ENCODE results near the gene RNF8. TPM values are rescaled to one million over a fixed set of nuclear protein-coding genes. Genes with fewer than 3 reads are reported as not detected.
A peak's percentile ranks its signal among the peaks of the same experiment; 100 is the strongest.

Gene RNF8
- total and polyA plus RNA-seq, 9 of the 15 experiments (the other 6 are each of a cell fraction or from before 2014, with no cell fraction given): 10.6 to 47.0 (median 37.5) TPM

DNA sequence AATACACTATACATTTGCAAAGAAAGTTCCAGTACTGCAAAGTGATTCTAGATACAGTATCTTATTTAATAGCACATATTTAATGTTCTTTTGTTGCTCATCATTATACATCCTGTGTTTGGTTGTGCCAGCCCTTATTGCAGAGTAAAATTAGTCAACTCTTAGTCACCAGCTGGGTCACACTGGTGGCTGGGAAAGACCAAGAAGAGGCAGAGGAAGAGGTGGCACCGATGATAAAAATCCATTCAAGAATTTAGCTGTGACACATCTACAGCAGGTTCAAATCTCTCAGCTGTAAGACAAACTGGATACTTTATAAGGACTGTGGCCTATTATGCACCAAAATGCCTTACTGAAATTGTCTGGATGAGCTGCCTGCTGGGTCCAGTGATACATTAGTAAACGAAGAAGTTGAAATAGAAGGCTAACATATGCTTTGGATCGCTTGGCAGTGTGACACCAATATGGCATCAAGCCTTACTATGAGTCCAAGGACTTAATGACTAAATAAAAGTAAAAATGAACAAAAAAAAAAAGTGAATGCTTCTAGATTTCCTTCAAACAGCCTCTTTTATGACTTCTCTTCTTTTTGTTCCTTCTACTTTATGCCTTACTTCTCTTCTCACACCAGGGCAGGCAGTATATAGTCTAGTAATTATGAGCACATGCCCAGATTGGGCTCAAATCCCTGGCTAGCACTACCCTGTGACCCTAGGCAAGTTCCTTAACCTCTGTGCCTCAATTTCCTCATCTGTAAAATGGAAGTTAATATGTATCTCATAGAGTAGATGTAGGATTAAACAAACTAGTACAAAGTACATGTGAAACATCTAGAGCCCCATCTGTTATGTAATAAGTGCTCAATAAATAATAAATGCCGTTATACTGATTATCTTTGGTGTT lies 29.4 kb upstream of the RNF8 start:
- Histone ChIP-seq H3K36me3 (ENCODE audit: control insufficient read depth, insufficient read depth, low read length) (peaks cover 51% of the 10 kb centered on the region), H3K79me2 (ENCODE audit: control insufficient read depth, insufficient read depth, low read length) (no peaks in the 10 kb centered on the region), H3K9me1 (ENCODE audit: control insufficient read depth, insufficient read depth, low read length) (no peaks in the 10 kb centered on the region), H3K9ac (ENCODE audit: insufficient read depth in 1 of 2, low read depth in 2 of 2, low read length in 2 of 2) (no peak overlapping the region), H3K4me2 (ENCODE audit: insufficient read depth, low read length) (no peak overlapping the region), H3K9me3 (replicated peaks; ENCODE audit: control insufficient read depth, insufficient read depth, low read depth, low read length) (no peaks in the 10 kb centered on the region), H3K4me1 (replicated peaks in 1 of 2; ENCODE audit: control insufficient read depth in 2 of 2, insufficient read depth in 2 of 2, low read length in 2 of 2) (no peaks in the 10 kb centered on the region; a peak in 1 of 5 replicates), H3K27me3 (ENCODE audit: control insufficient read depth in 2 of 2, insufficient read depth in 2 of 2, low read length in 2 of 2) (no peaks in the 10 kb centered on the region), H3K4me3 (no peak overlapping the region), H4K20me1 (replicated peaks; ENCODE audit: control insufficient read depth, insufficient read depth, low read length) (no peaks in the 10 kb centered on the region), H3K27ac (ENCODE audit: extremely low read depth, low read depth, low read length) (no peak overlapping the region), H2AFZ (ENCODE audit: low read depth, low read length) (no peak overlapping the region)
- POLR2A ChIA-PET: interaction anchor here (0.6 to 1.7 kb wide), 7 partner anchors 8 to 998 kb away, joined by 3 to 4 read pairs (median 3); no protein-coding TSS in a partner anchor
- ATAC-seq (no peak), FAIRE-seq (no peak), DNase-seq (ENCODE audit: extremely low read depth in 1 of 4, low spot score in 3 of 4) (no peak)
- in situ Hi-C loops (cut with MboI) (no loop called here), intact Hi-C loops (cut with micrococcal nuclease) (loop anchor here (1.0 to 5.0 kb wide), 4 partner anchors 57 to 368 kb away; no protein-coding TSS in a partner anchor)
- BruUV-seq (replicated peaks): no TSS peak
- CTCF ChIA-PET (ENCODE audit: low intra/inter-chr PET ratio): interaction anchor here (0.6 to 3.7 kb wide), 4 partner anchors 211 to 367 kb away, joined by 6 to 24 read pairs (median 8); no protein-coding TSS in a partner anchor
- peak; percentile 33; the same call in 1 of the 2 replicates for TF ChIP-seq ESRRA (IDR thresholded peaks at IDR 0.05; ENCODE audit: borderline replicate concordance, low read depth)
- peak; percentile 64 for TF ChIP-seq RBM25 (IDR thresholded peaks at IDR 0.05; ENCODE audit: low read depth, low read length, severe bottlenecking)
- TF ChIP-seq, protein P1, sequence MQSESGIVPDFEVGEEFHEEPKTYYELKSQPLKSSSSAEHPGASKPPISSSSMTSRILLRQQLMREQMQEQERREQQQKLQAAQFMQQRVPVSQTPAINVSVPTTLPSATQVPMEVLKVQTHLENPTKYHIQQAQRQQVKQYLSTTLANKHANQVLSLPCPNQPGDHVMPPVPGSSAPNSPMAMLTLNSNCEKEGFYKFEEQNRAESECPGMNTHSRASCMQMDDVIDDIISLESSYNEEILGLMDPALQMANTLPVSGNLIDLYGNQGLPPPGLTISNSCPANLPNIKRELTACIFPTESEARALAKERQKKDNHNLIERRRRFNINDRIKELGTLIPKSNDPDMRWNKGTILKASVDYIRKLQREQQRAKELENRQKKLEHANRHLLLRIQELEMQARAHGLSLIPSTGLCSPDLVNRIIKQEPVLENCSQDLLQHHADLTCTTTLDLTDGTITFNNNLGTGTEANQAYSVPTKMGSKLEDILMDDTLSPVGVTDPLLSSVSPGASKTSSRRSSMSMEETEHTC (IDR thresholded peaks at IDR 0.05): no peak
- TF ChIP-seq ZBTB17 (CRISPR knock-in tag; IDR thresholded peaks at IDR 0.05): no peak
- WGBS (ENCODE audit: insufficient coverage, low coverage, missing lambda C conversion rate): 58% methylated on average over 4 of the region's 4 CpGs
